ENCODE results near the gene PUS1.

Gene PUS1

DNA sequence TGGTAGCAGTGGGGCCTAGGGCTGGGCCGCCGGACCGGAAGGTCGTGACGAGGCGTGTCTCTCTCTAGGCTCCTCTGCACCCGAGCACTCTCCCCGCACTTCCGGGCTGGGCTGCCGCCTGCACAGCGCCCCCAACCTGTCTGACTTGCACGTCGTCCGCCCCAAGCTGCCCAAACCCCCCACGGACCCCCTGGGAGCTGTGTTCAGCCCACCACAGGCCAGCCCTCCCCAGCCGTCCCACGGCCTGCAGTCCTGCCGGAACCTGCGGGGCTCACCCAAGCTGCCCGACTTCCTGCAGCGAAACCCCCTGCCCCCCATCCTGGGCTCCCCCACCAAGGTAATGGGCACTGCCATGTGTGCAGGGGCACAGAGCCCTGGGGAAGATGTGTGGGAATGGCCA lies 13.3 kb upstream of the PUS1 start:
- no peak for DNase-seq (ENCODE audit: low read depth in 2 of 2)

DNA sequence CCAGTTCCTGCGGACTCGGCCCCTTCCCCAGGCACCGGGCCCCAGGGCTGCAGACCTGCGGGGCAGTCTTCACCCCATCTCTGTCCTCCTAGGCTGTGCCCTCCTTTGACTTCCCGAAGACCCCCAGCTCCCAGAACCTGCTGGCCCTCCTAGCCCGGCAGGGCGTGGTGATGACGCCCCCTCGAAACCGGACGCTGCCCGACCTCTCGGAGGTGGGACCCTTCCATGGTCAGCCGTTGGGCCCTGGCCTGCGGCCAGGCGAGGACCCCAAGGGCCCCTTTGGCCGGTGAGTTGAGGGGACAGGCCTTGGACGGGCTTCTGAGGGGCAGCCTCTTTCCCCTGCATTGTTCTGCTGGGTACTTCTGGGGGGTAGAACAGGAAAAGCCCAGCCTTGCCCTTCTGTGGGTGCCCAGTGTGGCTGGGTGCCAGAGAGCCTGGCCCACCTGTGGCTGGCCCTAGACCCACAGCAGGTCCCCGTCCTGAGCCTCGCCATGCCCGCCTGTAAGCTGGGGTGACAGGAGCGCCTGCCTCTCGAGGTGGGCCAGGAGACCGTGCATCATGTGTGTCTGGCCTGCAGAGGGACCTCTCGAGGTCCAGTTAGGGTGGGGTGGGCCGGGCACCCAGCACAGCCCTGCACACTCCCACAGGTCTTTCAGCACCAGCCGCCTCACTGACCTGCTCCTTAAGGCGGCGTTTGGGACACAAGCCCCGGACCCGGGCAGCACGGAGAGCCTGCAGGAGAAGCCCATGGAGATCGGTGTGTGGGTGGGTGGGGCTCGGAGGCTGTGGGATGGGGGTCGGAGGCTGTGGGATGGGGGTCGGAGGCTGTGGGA lies 12.6 kb upstream of the PUS1 start:
- no peak for DNase-seq (ENCODE audit: low read depth in 2 of 2)

DNA sequence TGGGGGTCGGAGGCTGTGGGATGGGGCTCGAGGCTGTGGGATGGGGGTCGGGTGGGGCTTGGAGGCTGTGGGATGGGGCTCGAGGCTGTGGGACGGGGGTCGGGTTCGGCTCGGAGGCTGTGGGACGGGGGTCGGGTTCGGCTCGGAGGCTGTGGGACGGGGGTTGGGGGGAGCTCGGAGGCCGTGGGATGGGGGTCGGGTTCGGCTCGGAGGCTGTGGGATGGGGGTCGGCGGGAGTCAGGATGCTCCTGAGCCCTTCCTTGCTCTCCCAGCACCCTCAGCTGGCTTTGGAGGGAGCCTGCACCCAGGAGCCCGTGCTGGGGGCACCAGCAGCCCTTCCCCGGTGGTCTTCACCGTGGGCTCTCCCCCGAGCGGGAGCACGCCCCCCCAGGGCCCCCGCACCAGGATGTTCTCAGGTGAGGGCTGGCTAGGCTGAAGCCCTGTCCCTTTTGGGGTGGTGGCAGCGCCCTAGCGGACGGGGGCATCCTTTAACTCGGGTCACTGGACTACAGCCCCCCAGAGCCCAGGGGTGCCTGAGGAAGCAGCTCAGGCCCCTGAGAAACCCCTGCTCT lies 11.9 kb upstream of the PUS1 start:
- no peak for DNase-seq (ENCODE audit: low read depth in 2 of 2)

DNA sequence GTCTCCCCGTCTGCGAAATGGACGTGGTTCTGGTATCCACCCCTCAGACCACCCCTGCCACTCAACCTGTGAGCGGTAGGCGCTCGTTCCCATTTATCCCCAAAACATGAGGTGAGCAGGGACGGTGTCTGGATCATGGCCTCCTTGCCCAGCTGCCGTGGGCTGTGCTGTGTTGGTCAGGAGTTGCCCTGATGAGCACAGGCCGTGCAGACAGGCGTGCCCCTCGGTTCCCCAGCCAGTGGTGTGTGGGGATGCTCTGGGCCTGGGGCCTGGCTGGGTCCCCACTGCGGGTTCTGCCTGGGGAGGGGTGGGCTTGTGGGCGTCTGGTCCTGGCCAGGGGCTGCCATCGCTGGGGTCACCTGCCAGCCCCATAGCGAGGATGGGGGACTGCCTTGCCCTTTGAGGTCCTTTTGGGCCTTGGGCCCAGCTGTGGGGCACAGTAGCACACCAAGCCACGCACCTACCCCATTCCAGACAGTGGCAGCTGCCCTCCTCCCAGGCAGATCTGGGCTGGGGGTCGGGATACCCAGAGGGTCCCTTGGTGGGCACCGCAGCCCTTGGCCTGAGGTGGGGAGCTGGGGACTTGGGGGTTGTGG lies 11.3 kb upstream of the PUS1 start:
- no peak for DNase-seq (ENCODE audit: low read depth in 2 of 2)

DNA sequence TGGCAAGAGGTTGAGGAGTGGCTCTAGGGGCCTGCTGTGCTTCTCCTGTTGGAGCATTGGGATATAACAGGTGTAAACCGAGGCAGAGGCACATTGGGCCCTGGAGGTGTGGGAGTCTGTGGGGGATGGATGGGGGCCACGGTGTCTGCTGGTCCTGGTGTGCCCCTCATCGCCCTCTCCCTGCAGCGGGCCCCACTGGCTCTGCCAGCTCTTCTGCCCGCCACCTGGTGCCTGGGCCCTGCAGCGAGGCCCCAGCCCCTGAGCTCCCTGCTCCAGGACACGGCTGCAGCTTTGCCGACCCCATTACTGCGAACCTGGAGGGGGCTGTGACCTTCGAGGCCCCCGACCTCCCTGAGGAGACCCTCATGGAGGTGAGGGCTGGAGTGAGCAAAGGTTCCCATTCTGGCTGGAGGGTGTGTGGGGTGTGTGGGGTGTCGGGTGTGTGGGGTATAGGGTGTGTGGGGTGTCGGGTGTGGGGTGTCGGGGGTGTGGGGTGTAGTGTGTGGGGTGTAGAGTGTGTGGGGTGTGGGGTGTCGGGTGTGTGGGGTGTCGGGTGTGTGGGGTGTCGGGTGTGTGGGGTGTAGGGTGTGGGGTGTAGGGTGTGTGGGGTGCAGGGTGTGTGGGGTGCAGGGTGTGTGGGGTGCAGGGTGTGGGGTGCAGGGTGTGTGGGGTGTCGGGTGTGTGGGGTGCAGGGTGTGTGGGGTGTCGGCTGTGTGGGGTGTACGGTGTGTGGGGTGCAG lies 10.6 kb upstream of the PUS1 start:
- no peak for DNase-seq (ENCODE audit: low read depth in 2 of 2)

DNA sequence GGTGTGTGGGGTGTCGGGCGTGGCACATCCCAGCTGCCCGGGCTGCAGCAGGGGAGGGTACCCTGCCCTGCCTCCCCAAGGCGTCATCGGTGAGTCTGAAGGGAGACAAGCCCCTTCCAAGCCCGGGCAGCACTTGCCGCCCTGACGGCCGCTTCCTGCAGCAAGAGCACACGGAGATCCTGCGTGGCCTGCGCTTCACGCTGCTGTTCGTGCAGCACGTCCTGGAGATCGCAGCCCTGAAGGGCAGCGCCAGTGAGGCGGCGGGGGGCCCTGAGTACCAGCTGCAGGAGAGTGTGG lies 10.1 kb upstream of the PUS1 start:
- DNase-seq (ENCODE audit: low read depth in 2 of 2), result no peak

DNA sequence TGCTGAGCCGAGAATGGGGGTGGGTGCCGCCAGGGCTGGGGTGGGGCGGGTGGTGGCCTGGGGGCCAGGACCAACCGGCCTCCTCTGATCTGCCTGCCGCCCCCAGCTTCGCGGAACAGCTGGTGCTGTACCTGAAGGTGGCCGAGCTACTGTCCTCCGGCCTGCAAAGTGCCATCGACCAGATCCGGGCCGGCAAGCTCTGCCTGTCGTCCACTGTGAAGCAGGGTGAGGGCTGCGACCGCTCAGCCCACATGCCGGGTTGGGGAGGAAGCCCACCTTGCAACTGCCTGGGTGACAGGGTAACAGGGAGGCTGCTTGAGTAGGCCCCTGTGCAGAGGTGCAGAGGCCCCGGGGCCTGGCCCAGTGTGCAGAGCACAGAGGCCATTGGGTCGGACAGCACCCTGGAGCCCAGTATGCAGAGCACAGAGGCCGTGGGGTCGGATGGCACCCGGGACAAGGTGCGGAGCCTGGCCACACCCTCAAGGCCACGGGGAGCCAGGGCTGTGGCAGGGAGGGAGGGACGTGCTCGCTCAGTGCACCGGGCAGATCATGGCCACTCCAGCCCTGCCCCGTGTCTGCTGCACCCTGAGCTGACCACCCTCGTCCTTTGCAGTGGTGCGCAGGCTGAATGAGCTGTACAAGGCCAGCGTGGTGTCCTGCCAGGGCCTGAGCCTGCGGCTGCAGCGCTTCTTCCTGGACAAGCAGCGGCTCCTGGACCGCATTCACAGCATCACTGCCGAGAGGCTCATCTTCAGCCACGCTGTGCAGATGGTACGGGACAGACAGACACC lies 9.5 kb upstream of the PUS1 start:
- no peak for DNase-seq (ENCODE audit: low read depth in 2 of 2)

DNA sequence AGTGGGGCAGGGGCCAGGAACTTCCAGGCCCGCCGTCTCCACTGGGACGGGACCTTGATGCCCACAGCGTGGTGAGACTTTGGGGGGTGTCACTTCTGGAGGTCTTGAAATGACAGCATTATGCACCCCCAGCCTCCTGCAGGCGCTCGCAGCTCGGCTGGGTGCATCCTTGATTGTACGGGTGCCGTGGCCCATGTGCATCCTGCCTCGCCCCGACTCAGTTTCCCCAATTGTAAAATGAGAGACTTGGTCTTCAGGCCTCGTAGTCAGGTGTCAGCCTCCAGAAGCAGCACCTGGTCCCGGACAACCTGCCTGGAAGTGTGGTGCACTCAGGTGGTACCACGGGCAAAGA lies 8.9 kb upstream of the PUS1 start:
- DNase-seq (ENCODE audit: low read depth in 2 of 2), result no peak

DNA sequence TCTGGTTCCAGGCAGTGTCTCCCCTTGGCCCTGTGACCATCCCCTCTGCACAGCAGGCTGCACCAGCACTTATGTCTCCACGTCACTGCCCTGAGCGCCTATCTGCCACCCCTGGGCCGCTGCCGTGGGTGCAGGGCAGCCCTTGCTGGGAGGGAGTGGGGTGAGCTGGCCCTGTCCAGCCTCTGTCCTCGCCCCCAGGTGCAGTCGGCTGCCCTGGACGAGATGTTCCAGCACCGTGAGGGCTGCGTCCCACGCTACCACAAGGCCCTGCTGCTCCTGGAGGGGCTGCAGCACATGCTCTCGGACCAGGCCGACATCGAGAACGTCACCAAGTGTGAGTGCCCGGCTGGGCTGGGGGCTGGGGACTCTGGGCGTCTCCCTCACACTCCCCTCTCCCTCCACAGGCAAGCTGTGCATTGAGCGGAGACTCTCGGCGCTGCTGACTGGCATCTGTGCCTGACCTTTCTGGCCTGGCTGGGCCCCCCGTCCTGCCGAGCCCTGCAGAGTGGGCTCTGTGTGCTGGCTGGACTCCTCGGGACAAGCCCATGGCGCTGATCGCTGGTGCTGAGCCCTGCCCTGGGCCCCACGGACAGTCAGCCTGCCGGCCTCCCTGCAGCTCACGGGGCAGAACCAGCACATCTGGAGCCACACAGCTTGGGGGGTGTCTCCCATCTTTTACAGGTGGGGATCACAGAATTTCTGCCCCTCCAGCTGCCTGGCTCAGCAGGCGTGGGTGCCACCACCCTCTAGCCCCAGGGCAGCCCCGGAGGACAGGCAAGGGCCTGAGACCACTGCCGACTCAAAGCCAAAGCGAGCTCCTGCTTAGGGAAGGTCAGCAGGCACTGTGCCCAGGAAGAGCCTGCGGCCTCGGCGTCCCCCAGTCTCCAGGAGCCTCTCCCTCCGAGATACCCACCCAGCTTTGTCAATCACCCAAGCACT lies 7.9 kb upstream of the PUS1 start:
- no peak for DNase-seq (ENCODE audit: low read depth in 2 of 2)

DNA sequence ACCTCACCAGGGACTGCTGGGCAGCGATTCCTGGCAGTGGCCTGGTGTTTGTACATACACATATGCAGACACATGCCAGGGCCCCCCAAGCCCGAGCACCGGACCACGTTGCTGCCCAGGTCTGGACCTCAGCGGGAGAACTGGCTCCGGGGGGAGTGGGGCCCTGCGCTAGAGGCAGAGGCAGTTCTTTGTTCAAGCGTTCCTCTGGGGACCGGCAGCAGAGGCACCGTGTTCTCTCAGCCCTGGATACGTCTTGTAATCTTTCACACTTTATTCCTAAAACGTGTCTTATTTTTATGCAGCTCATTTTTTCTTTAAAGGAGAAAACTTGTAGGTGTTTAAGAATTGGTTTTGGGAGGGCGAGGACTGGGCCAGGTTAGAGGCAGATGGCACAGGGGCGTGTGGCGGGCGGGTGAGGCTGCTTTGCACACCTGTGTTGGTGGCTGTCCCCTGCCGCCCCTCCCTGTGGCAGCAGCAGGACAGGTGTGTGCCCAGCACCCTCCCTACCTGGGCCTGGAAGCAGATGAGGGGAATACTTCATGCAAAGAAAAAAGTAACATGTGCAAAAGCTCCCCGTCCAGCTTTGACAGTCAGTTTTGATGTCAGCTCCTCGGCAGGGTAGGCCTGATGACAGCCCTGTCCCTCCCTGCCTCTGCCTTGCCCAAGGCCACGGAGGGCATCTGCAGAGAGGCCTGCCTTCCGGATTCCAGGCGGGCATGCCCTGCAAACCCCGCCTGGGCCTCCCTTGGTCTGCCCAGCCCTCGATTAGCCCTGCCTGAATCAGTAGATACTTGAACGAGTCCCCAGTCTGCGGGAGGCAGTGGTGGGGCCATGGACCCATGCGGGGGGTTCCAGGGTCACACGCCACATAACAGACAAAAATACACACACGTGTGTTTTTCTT lies 7.0 kb upstream of the PUS1 start:
- no peak for DNase-seq (ENCODE audit: low read depth in 2 of 2)

DNA sequence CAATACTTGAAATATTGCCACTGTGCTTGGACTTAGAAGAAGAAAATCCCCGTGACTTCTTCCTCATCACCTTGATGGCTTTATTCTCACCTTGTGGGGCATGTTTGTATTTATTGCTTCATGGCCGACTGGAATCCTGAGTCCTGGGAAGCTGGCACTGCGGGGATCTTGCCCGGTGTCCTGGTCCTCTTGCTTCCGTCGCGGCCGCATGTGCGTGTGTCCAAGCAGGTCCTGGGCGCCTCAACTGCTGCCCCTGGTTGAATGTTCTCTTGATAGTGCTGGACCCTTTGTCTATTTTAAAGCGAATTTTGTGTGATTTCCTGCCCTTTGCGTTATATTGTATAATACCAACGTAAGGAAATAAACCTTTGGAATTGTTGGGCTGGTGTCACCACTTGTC lies 6.3 kb upstream of the PUS1 start:
- no peak for DNase-seq (ENCODE audit: low read depth in 2 of 2)

DNA sequence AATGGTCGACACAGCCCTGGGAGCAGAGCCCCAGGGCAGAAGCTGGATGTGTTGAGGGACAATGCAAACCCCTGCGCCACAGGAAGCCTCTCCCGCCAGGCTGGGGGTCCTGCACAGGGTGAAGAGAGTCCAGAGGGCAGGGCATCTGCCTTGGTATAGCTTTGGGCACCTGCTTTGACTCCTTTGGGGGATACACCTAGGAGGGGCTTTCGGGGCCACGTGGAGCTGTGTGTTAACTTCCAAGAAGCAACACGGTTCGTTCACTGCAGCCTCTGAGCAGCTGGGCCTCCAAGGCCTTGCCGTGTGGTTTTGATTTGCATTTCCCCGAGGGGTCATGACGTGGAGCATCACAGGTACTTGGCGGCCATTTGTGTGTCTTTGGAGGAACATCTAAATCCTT lies 5.8 kb upstream of the PUS1 start:
- no peak for DNase-seq (ENCODE audit: low read depth in 2 of 2)

DNA sequence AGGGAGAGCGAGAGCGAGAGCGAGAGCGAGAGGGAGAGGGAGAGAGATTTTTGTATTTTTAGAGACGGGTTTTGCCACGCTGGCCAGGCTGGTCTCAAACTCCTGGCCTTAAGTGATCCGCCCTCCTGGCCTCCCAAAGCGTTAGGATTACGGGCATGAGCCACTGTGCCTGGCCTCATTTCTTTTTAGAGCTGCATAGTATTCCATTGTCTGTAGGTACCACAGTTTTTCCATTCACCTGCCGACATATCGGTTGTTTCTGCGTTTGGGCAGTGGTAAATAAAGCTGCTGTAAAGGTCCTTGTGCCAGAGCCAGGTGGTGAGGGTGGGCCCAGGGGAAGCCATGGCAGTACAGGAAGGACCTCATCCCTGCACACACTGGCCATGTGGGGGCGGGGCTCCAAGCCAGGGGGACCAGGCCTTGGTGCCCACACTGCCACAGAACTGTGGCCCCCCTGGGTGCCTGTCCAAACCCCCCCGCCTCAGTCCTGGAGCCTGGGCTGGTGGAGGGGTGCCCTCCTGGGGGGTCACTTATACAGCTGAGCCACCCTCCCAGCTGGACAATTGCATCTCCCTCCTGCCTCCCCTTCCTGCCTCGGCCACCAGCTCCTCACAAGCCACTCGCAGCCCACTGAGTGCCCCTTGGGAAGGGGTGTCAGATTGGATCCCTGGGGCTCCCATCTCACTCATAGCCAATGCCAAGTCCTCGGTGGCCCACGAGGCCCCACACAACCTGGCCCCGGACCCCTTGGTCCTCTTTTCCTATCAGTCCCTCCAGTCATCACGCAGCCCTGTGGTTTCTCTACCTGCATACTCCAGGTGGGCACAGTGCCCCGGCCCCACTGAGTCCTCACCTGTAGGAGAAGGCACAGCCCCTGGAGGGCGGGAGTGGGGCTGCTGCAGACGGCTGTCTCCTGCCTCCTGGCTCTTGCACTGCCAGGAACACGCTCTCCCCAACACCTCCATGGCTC lies 1.7 kb upstream of the PUS1 start:
- DNase-seq (ENCODE audit: low read depth in 2 of 2), result no peak

DNA sequence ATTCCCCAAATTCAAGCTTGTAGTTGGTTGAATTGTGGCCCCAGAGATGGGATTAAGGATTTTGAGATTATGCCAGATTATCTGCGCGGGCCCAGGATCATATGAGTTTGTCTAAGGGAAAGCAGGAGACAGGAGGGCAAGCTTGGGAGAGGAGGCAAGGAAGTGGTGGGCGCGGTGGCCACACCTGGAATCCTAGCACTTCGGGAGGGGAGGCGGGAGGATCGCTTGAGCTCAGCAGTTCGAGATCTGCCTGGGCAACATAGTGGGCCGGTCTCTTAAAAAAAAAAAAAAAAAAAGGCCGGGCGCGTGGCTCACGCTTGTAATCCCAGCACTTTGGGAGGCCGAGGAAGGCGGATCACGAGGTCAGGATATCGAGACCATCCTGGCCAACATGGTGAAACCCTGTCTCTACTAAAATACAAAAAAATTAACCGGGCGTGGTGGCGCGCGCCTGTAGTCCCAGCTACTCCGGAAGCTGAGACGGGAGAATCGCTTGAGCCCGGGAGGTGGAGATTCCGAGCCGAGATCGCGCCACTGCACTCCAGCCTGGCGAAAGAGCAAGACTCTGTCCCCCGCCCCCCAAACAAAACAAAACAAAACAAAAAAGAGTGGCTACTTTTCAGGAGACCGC lies 881 bp upstream of the PUS1 start:
- DNase-seq (ENCODE audit: low read depth in 2 of 2), result peak in 1 of 2 donors; percentile 20

DNA sequence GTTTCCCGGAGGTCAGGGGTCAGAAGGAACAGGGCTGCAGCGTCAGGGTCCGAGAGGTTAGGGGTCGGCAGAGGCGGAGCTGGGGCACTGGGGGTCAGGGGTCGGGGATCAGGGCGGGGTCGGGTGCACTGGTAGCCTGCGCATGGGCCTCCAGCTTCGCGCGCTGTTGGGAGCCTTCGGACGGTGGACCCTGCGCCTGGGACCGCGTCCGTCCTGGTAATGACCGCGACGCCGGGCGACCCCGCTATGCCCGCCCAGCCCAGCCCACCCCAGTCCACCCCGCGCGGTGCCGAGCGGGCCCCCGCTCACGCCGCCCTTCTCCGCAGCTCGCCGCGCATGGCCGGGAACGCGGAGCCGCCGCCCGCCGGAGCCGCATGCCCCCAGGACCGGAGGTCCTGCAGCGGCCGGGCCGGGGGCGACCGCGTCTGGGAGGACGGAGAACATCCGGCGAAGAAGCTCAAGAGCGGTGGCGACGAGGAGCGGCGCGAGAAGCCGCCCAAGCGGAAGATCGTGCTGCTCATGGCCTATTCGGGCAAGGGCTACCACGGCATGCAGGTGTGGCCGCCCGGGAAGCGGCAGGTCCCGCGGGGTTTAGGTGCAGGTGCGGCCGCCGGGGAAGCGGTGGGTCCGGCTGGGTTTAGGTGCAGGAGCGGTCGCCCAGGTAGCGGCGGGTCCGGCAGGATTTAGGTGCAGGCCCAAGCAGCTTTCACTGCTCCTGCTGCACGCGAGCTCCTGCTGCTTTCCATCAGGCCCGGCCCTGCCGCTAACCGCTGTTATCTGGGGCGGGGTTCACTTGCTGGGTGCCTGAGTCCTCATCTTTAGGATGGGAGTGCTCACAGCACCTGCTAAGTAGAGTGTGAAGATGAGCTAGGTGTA lies 743 bp downstream of the PUS1 start:
- no peak for DNase-seq (ENCODE audit: low read depth in 2 of 2)

DNA sequence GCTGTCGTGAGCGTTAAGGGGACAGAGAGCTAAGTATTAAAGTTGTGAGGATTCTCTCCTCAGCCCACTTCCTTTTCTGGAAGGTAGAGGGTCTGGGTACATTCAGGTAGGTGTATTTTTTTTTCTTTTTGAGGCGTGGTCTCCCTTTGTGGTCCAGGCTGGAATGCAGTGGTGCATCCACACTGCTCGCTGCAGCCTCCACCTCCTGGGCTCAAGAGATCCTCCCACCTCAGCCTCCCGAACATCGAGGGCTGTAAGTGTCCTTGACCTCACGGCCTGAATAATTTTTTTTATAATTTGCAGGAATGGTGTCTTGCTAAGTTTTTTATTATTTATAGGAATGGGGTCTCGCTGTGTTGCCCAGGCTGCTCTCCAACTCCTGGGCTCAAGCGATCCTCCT lies 1.4 kb downstream of the PUS1 start:
- DNase-seq (ENCODE audit: low read depth in 2 of 2), result no peak

DNA sequence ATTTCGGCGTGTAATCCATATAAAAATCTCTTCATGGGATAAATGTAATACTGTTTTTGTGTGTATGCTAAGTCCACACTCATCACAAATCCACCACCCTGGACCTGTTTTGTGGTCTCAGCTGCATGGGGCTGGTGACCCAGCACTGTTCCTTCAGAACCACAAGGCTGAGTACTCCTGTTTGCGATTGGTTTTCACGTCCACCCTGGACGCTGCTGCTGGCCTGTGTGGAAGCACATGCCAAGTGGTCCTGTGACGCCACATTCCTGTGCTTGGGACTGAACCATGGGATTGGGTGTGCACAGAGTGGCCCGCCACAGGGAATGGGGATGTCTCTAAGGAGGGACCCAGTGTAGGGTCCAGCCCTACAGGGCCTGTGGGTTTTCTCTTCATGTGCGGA lies 4.3 kb downstream of the PUS1 start:
- no peak for DNase-seq (ENCODE audit: low read depth in 2 of 2)
